HepG2 (cell line): Measurements from ENCODE around the gene CHTF18. TPM values are rescaled to one million over a fixed set of nuclear protein-coding genes. Genes with fewer than 3 reads are reported as not detected.
A peak's percentile ranks its signal among the peaks of the same experiment; 100 is the strongest.

Source experiments
- ATAC-seq: fragments of 200-7000 bp; cut with Tn5 transposase; 3 replicates; pipeline ENCODE4 v1.9.1; 2020; ENCODE audit warnings: mild to moderate bottlenecking, moderate library complexity
- BruUV-seq: library from RNA; stranded (reverse); fragments of 400-500 nt; replicated peaks from 2 replicates; lab custom pipeline; 2021; lab: Mats Ljungman, UMichigan
- CTCF ChIA-PET: fragments of 300-600 bp; formaldehyde crosslinking; extraction: SDS; loops from one replicate; lab custom pipeline; 2021; ENCODE audit warnings: low total read pairs, inconsistent platforms, low intra/inter-chr PET ratio; lab: Yijun Ruan, JAX
- POLR2A ChIA-PET: fragments of 350-600 bp; sonication (Branson Sonifier 250); formaldehyde crosslinking; loops from one replicate; lab custom pipeline; 2020; ENCODE audit warnings: antibody characterized with exemption, inconsistent platforms; lab: Yijun Ruan, JAX
- DNase-seq: peaks from one replicate; pipeline ENCODE4 v3.0.0-alpha.2; 2015; ENCODE audit warnings: low spot score
- FAIRE-seq: peaks from 3 replicates; lab custom pipeline; 2011; peaks lifted over from hg19 to GRCh38; lab: Jason Lieb, UNC
- H2AFZ ChIP-seq: one replicate; pipeline ENCODE4 v1.6.1; 2011; ENCODE audit warnings: low read length, inconsistent platforms
- H3K27ac ChIP-seq: fragments of 300-600 bp; 3 replicates; pipeline ENCODE4 v1.8.0; 2011; ENCODE audit warnings: mixed run types, mild to moderate bottlenecking, mixed read lengths, low read length, inconsistent platforms; ENCODE audit not compliant: insufficient read depth; ENCODE audit errors: extremely low read length
- H3K27me3 ChIP-seq, 2 experiments: fragments of 200-600 bp in 1 of 2; 2 replicates in 1 of 2; 3 replicates in 1 of 2; pipeline versions ENCODE4 v1.6.0 to v1.8.0; 2011; ENCODE audit warnings: low read length in 2 of 2, mild to moderate bottlenecking in 2 of 2, moderate library complexity in 2 of 2, inconsistent platforms in 1 of 2; ENCODE audit not compliant: insufficient read depth in 2 of 2, control insufficient read depth in 1 of 2
- H3K36me3 ChIP-seq, 2 experiments: fragments of 200-600 bp in 1 of 2; replicated peaks in 1 of 2; 2 replicates in 1 of 2; 3 replicates in 1 of 2; pipeline versions ENCODE4 v1.5.1 to v1.8.0; 2011; ENCODE audit warnings: low read length in 2 of 2, inconsistent platforms in 1 of 2; ENCODE audit not compliant: insufficient read depth in 2 of 2, control insufficient read depth in 1 of 2
- H3K4me1 ChIP-seq: 2 replicates; pipeline ENCODE4 v1.5.1; 2012; ENCODE audit warnings: low read length, inconsistent platforms; ENCODE audit not compliant: insufficient read depth
- H3K4me2 ChIP-seq: 2 replicates; pipeline ENCODE4 v1.6.0; 2011; ENCODE audit warnings: low read depth, low read length, inconsistent platforms
- H3K4me3 ChIP-seq, 3 experiments: fragments of 200-600 bp in 1 of 3; sonication (generic), shearing (Covaris generic) in 1 of 3; replicated peaks in 1 of 3; 2 replicates each; pipeline ENCODE4 v1.5.1; 2011 to 2016; ENCODE audit warnings: low read length in 3 of 3, inconsistent platforms in 2 of 3, low read depth in 2 of 3, mild to moderate bottlenecking in 2 of 3, control low read depth in 1 of 3, mixed read lengths in 1 of 3; ENCODE audit not compliant: insufficient read depth in 1 of 3
- H3K79me2 ChIP-seq: one replicate; pipeline ENCODE4 v1.6.1; 2011; ENCODE audit warnings: low read length, inconsistent platforms; ENCODE audit not compliant: insufficient read depth
- H3K9ac ChIP-seq: 2 replicates; pipeline ENCODE4 v1.6.0; 2011; ENCODE audit warnings: mild to moderate bottlenecking, low read depth, low read length, inconsistent platforms; ENCODE audit not compliant: insufficient read depth
- H3K9me3 ChIP-seq: 2 replicates; pipeline ENCODE4 v1.5.1; 2012; ENCODE audit warnings: mild to moderate bottlenecking, low read length
- H4K20me1 ChIP-seq: 2 replicates; pipeline ENCODE4 v1.6.0; 2011; ENCODE audit warnings: inconsistent platforms, mild to moderate bottlenecking, low read length, moderate library complexity; ENCODE audit not compliant: insufficient read depth
- CBX1 ChIP-seq: IDR thresholded peaks from one replicate; pipeline ENCODE4 v1.6.1; 2016; ENCODE audit warnings: antibody characterized with exemption, low read depth
- HNF4G ChIP-seq, 2 experiments: sonication (generic) in 1 of 2; formaldehyde crosslinking in 1 of 2; IDR thresholded peaks; 2 replicates each; pipeline versions ENCODE4 v1.4.0 to v1.6.1; 2011 to 2020; ENCODE audit warnings: borderline replicate concordance in 2 of 2, low read depth in 2 of 2, mild to moderate bottlenecking in 2 of 2, low read length in 1 of 2, missing genetic modification reagents in 1 of 2, moderate library complexity in 1 of 2
- JARID2 ChIP-seq: sonication (generic); formaldehyde crosslinking; IDR thresholded peaks from 2 replicates; pipeline ENCODE4 v1.8.1; 2023; ENCODE audit warnings: missing genetic modification reagents, inconsistent platforms; ENCODE audit not compliant: insufficient replicate concordance
- NFKB2 ChIP-seq: sonication (generic); formaldehyde crosslinking; IDR thresholded peaks from 2 replicates; pipeline ENCODE4 v1.4.0; 2020; ENCODE audit warnings: missing genetic modification reagents, borderline replicate concordance
- PHF20 ChIP-seq: sonication (generic); formaldehyde crosslinking; IDR thresholded peaks from 2 replicates; pipeline ENCODE4 v1.5.0; 2020; ENCODE audit warnings: mild to moderate bottlenecking, missing genetic modification reagents
- SALL1 ChIP-seq: sonication (generic); formaldehyde crosslinking; IDR thresholded peaks from 2 replicates; pipeline ENCODE4 v1.8.0; 2022; ENCODE audit warnings: mild to moderate bottlenecking, missing genetic modification reagents
- SALL2 ChIP-seq: sonication (generic); formaldehyde crosslinking; IDR thresholded peaks from 2 replicates; pipeline ENCODE4 v1.8.1; 2023; ENCODE audit warnings: mild to moderate bottlenecking, missing genetic modification reagents, inconsistent platforms
- WIZ ChIP-seq: sonication (generic); formaldehyde crosslinking; IDR thresholded peaks from 2 replicates; pipeline ENCODE4 v1.5.1; 2020; ENCODE audit warnings: mild to moderate bottlenecking, missing genetic modification reagents
- ZBTB1 ChIP-seq: sonication (generic); formaldehyde crosslinking; IDR thresholded peaks from 2 replicates; pipeline ENCODE4 v1.4.0; 2020; ENCODE audit warnings: missing genetic modification reagents, borderline replicate concordance
- ZBTB21 ChIP-seq: sonication (generic); formaldehyde crosslinking; IDR thresholded peaks from 2 replicates; pipeline ENCODE4 v1.4.0; 2020; ENCODE audit warnings: missing genetic modification reagents
- ZFAT ChIP-seq: sonication (generic); formaldehyde crosslinking; conservative IDR thresholded peaks from 2 replicates; pipeline ENCODE4 v1.8.1; 2023; ENCODE audit warnings: missing genetic modification reagents, inconsistent platforms
- ZNF225 ChIP-seq: sonication (generic); formaldehyde crosslinking; IDR thresholded peaks from 2 replicates; pipeline ENCODE4 v1.4.0; 2020; ENCODE audit warnings: mild to moderate bottlenecking, missing genetic modification reagents
- ZNF367 ChIP-seq: sonication (generic); formaldehyde crosslinking; IDR thresholded peaks from 2 replicates; pipeline ENCODE4 v1.4.0; 2020; ENCODE audit warnings: missing genetic modification reagents, borderline replicate concordance
- ZNF644 ChIP-seq: IDR thresholded peaks from 2 replicates; pipeline ENCODE4 v1.6.1; 2016; ENCODE audit warnings: low read depth
- ZNF776 ChIP-seq: sonication (generic); formaldehyde crosslinking; IDR thresholded peaks from 2 replicates; pipeline ENCODE4 v1.4.0; 2020; ENCODE audit warnings: mild to moderate bottlenecking, missing genetic modification reagents
- WGBS: methylation state at CpG from one replicate; pipeline ENCODE4 v1.1.6; 2017; ENCODE audit warnings: low lambda C conversion rate; 5-methylcytosine and 5-hydroxymethylcytosine counted together
- in situ Hi-C: cut with HindIII; loops from 2 replicates; pipeline ENCODE4 v1.10.0; 2017; ENCODE audit warnings: low pct_unique_long_range_greater_than_20kb; ENCODE audit not compliant: extremely low pct_ligation_motif_present
- intact Hi-C: fragments of 100-400 bp; cut with micrococcal nuclease; formaldehyde crosslinking; loops from one replicate; pipeline ENCODE4 v1.10.0; 2022; ENCODE audit not compliant: unreplicated experiment
- polyA plus RNA-seq, 8 experiments: library from polyadenylated mRNA; depleted of rRNA in 3 of 8; stranded (reverse) in 7 of 8; unstranded in 1 of 8; fragments of >200 nt; fragmentation: Illumina TruSeq in 4 of 8; extraction: Trizol in 4 of 8; gene quantifications; 2 replicates each; pipeline versions ENCODE4 v1.2.1 to v1.2.3, GENCODE V29; 2011 to 2016; ENCODE audit warnings: low read depth in 4 of 8, missing spikeins in 1 of 8, mixed read lengths in 1 of 8; ENCODE audit not compliant: insufficient read depth in 1 of 8
- total RNA-seq, 5 experiments: library from RNA; depleted of rRNA; stranded (reverse); fragments of >200 nt; fragmentation: Illumina TruSeq; extraction: Trizol; gene quantifications; 2 replicates each; pipeline ENCODE4 v1.2.3, GENCODE V29; 2016; ENCODE audit warnings: low read depth in 1 of 5
- TF ChIP-seq, protein P1 (sequence below): fragments of 450-650 bp; IDR thresholded peaks from 2 replicates; pipeline ENCODE4 v1.6.1; 2016
- TF ChIP-seq, protein P2 (sequence below): IDR thresholded peaks from 2 replicates; pipeline ENCODE4 v1.6.1; 2018; ENCODE audit warnings: missing genetic modification reagents, mild to moderate bottlenecking, missing compliant biosample characterization
- TF ChIP-seq, protein P3 (sequence below): sonication (generic); formaldehyde crosslinking; conservative IDR thresholded peaks from 2 replicates; pipeline ENCODE4 v1.4.0; 2020; ENCODE audit warnings: missing genetic modification reagents
- TF ChIP-seq, protein P4 (sequence below): IDR thresholded peaks from 2 replicates; pipeline ENCODE4 v1.6.1; 2012; ENCODE audit warnings: inconsistent platforms

The CHTF18 gene
- total and polyA plus RNA-seq, 2 of the 13 experiments (the other 11 are each of a cell fraction or from before 2014, with no cell fraction given): 8.6 to 22.9 TPM

DNA sequence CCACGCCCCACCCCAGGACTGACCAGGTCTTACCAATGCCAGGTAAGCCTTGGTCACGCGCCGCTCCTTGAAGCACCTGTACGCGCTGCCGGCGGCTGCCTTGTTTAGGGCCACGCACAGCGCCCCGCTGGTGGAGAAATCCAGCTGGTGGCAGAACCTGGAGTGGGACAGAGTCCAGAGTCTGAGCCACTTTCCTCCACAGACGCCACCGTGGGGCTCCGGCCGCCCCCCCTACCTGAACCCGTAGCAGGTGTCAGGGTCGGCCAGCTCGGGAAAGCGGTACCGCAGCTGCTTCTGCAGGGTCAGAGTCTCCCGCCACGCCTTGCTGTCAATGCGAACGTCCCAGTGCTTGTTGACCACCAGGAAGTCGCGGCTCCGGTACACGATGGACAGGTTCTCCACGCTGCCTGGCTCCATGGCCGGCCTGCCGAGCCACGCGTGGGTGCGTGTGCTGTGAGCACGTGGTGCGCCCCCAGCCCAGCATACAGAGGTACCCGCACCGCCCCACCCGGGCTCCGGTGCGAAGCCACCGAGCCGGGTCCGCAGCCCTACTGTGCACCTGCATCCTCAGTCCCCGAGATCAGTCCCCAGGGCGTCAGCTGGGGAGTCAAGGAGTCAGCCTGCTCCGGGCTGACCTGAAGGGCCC lies 976 bp upstream of the CHTF18 start (continued):
- TF ChIP-seq CBX1 (no peak), ZFAT (CRISPR knock-in tag) (no peak), ZNF225 (0 out of 2 replicates have a peak, but pooled peaks have one; percentile 65)
- TF ChIP-seq, protein P1, sequence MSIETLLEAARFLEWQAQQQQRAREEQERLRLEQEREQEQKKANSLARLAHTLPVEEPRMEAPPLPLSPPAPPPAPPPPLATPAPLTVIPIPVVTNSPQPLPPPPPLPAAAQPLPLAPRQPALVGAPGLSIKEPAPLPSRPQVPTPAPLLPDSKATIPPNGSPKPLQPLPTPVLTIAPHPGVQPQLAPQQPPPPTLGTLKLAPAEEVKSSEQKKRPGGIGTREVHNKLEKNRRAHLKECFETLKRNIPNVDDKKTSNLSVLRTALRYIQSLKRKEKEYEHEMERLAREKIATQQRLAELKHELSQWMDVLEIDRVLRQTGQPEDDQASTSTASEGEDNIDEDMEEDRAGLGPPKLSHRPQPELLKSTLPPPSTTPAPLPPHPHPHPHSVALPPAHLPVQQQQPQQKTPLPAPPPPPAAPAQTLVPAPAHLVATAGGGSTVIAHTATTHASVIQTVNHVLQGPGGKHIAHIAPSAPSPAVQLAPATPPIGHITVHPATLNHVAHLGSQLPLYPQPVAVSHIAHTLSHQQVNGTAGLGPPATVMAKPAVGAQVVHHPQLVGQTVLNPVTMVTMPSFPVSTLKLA: no peak

DNA sequence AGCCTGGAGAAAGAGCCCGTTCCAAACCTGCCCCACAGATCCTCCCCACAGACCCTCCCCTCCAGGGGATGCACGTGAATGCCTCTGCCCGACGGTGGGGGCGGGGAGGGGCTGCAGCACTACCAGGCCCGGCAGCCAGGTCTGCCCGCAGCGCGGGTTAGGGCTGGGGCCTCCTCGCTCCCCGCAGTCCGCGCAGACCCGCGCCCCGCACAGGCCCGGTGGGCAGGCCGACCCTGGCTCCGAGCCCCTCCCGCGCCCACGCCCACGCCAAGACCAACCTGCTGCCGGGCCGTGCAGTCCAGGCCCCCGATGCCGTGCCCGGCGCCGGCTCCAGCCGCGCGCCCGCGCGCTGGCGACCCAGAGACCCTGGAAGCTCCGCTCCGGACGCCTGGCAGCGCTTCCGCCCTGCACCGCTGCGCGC lies 432 bp upstream of the CHTF18 start, which contains the start of gene RPUSD1:
RPUSD1 (minus strand) TSS at position 404 of the 421 bp plus-strand sequence. CDS start 644 bp downstream, outside the sequence.
- peaks cover 15% of the 10 kb centered on the region for H3K4me1 ChIP-seq
- peak within 1 kb of the TSS; percentile 88 for H3K4me2 ChIP-seq
- FAIRE-seq: no peak
- in situ Hi-C loops: loop anchor here (5.0 kb wide), 2 partner anchors 46 to 76 kb away; partner anchors contain the start of gene CIAO3
- H3K27me3 ChIP-seq: peaks cover 0 to 4% of the 10 kb centered on the region in 2 experiments; a peak in 2 of 5 replicates
- POLR2A ChIA-PET: interaction anchor here (1.0 to 2.1 kb wide), 8 partner anchors 27 to 183 kb away, joined by 3 to 12 read pairs (median 5); partner anchors contain the start of genes ANTKMT, CIAO3, LMF1 and METRN
- H3K36me3 ChIP-seq: peaks cover 5 to 12% of the 10 kb centered on the region in 2 experiments; a peak in 3 of 5 replicates
- H3K9ac ChIP-seq: peak within 1 kb of the TSS; percentile 82
- no peaks in the 10 kb centered on the region for H3K9me3 ChIP-seq
- DNase-seq: no peak
- ATAC-seq: peak; percentile 47
- 0% methylated on average over 1 of the region's 45 CpGs for WGBS
- BruUV-seq: no TSS peak
- intact Hi-C loops: no loop called here
- no peak within 1 kb of the TSS for H2AFZ ChIP-seq
- peak within 1 kb of the TSS; percentile 71 to 96 (median 90) for H3K4me3 ChIP-seq
- H4K20me1 ChIP-seq: no peaks in the 10 kb centered on the region
- CTCF ChIA-PET: interaction anchor here (0.9 kb wide), 1 partner anchor 77 kb away, joined by 3 read pairs; no protein-coding TSS in a partner anchor
- peak within 1 kb of the TSS; percentile 47 for H3K27ac ChIP-seq
- peaks cover 3% of the 10 kb centered on the region for H3K79me2 ChIP-seq
- TF ChIP-seq ZNF644 (CRISPR knock-in tag) (no peak), ZBTB21 (CRISPR knock-in tag) (no peak), HNF4G (IDR thresholded peaks at IDR 0.05; ENCODE audit: borderline replicate concordance, low read depth, low read length) (no peak), HNF4G (CRISPR knock-in tag; IDR thresholded peaks at IDR 0.05; ENCODE audit: borderline replicate concordance, low read depth) (no peak), ZBTB1 (no peak), ZNF776 (CRISPR knock-in tag) (peak; percentile 41; the same call in 1 of the 2 replicates), PHF20 (CRISPR knock-in tag) (no peak; the same call in 1 of the 2 replicates), SALL2 (CRISPR knock-in tag) (no peak), SALL1 (CRISPR knock-in tag) (no peak; the same call in 1 of the 2 replicates), JARID2 (CRISPR knock-in tag) (no peak), WIZ (no peak), NFKB2 (CRISPR knock-in tag) (no peak), ZNF367 (CRISPR knock-in tag) (no peak)
- TF ChIP-seq, protein P2, sequence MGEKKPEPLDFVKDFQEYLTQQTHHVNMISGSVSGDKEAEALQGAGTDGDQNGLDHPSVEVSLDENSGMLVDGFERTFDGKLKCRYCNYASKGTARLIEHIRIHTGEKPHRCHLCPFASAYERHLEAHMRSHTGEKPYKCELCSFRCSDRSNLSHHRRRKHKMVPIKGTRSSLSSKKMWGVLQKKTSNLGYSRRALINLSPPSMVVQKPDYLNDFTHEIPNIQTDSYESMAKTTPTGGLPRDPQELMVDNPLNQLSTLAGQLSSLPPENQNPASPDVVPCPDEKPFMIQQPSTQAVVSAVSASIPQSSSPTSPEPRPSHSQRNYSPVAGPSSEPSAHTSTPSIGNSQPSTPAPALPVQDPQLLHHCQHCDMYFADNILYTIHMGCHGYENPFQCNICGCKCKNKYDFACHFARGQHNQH: no peak
- TF ChIP-seq, protein P3, sequence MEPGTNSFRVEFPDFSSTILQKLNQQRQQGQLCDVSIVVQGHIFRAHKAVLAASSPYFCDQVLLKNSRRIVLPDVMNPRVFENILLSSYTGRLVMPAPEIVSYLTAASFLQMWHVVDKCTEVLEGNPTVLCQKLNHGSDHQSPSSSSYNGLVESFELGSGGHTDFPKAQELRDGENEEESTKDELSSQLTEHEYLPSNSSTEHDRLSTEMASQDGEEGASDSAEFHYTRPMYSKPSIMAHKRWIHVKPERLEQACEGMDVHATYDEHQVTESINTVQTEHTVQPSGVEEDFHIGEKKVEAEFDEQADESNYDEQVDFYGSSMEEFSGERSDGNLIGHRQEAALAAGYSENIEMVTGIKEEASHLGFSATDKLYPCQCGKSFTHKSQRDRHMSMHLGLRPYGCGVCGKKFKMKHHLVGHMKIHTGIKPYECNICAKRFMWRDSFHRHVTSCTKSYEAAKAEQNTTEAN (CRISPR knock-in tag): no peak
- TF ChIP-seq, protein P4, sequence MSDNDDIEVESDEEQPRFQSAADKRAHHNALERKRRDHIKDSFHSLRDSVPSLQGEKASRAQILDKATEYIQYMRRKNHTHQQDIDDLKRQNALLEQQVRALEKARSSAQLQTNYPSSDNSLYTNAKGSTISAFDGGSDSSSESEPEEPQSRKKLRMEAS: no peak
